22Rv1 (cell line): ENCODE data around the gene SLC13A2.

Experiments used
- ZFX ChIP-seq: fragments of 450-650 bp; IDR thresholded peaks from 2 replicates; pipeline ENCODE4 v1.6.1; 2017; ENCODE audit warnings: antibody characterized with exemption, borderline replicate concordance
- TF ChIP-seq, protein P1 (sequence below): fragments of 450-650 bp; IDR thresholded peaks from 2 replicates; pipeline ENCODE4 v1.5.1; 2017; ENCODE audit warnings: mild to moderate bottlenecking

GRCh38 chr17:28466001-28466400 is 7.4 kb upstream of the SLC13A2 start:
- TF ChIP-seq, protein P1, sequence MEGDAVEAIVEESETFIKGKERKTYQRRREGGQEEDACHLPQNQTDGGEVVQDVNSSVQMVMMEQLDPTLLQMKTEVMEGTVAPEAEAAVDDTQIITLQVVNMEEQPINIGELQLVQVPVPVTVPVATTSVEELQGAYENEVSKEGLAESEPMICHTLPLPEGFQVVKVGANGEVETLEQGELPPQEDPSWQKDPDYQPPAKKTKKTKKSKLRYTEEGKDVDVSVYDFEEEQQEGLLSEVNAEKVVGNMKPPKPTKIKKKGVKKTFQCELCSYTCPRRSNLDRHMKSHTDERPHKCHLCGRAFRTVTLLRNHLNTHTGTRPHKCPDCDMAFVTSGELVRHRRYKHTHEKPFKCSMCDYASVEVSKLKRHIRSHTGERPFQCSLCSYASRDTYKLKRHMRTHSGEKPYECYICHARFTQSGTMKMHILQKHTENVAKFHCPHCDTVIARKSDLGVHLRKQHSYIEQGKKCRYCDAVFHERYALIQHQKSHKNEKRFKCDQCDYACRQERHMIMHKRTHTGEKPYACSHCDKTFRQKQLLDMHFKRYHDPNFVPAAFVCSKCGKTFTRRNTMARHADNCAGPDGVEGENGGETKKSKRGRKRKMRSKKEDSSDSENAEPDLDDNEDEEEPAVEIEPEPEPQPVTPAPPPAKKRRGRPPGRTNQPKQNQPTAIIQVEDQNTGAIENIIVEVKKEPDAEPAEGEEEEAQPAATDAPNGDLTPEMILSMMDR, result no peak
- no peak for TF ChIP-seq ZFX
